ENCODE measurements around the gene C16orf87. TPM values are rescaled to one million over a fixed set of nuclear protein-coding genes. Genes with fewer than 3 reads are reported as not detected.

Gene C16orf87
- total and polyA plus RNA-seq, 2 donors (not counting 1 experiment from before 2014, with no cell fraction given), result 3.4 to 11.3 TPM

GRCh38 chr16:46788891-46789474, 42.0 kb downstream of the C16orf87 start:
- peaks cover 52% of the 10 kb centered on the region for H3K4me1 Mint-ChIP-seq
- peak overlapping the region; percentile 81 for H3K27ac Mint-ChIP-seq
- H3K9me3 Mint-ChIP-seq (ENCODE audit: insufficient read depth), result peaks cover 6% of the 10 kb centered on the region
- intact Hi-C loops (cut with micrococcal nuclease), result loop anchor here (2.0 to 5.0 kb wide), 2 partner anchors 128 to 184 kb away; partner anchors contain the start of gene DNAJA2
- H3K79me2 ChIP-seq (ENCODE audit: control insufficient read depth, insufficient read depth, low read length), result peaks cover 4% of the 10 kb centered on the region
- no peaks in the 10 kb centered on the region for H3K36me3 ChIP-seq (replicated peaks in 1 of 2; ENCODE audit: control extremely low read depth in 1 of 2, control insufficient read depth in 1 of 2, extremely low read depth in 1 of 2, insufficient read depth in 2 of 2, low read length in 1 of 2)
- H3K9me3 ChIP-seq (ENCODE audit: control extremely low read depth in 1 of 3, control insufficient read depth in 2 of 3, insufficient read depth in 1 of 3, low read length in 2 of 3), result peaks cover 8 to 20% (median 14%) of the 10 kb centered on the region in 3 donors
- POLR2A ChIA-PET, result interaction anchor here (0.6 to 1.4 kb wide), 2 partner anchors 12 to 99 kb away, joined by 3 to 8 read pairs; no protein-coding TSS in a partner anchor
- ATAC-seq (ENCODE audit: low read depth) (no peak), DNase-seq (peak; percentile 34)
- H3K4me3 Mint-ChIP-seq, result peak overlapping the region; percentile 14
- no peak overlapping the region for H3K9ac ChIP-seq (ENCODE audit: low read length)
- H3K27ac ChIP-seq (ENCODE audit: low read length in 2 of 2), result peak overlapping the region in 1 of 2 donors; percentile 70
- H3K27me3 ChIP-seq (replicated peaks in 1 of 4; ENCODE audit: control extremely low read depth in 1 of 4, control insufficient read depth in 3 of 4, insufficient read depth in 4 of 4, low read length in 3 of 4), result no peaks in the 10 kb centered on the region
- CTCF ChIA-PET, result interaction anchor here (0.6 to 1.2 kb wide), 2 partner anchors 37 to 41 kb away, joined by 4 read pairs; no protein-coding TSS in a partner anchor
- TF ChIP-seq EZH2 (IDR thresholded peaks at IDR 0.05; ENCODE audit: borderline replicate concordance, insufficient read depth, low read depth, low read length, poor library complexity, severe bottlenecking) (no peak), CTCF (IDR thresholded peaks at IDR 0.05) (no peak)
- H3K4me3 ChIP-seq (ENCODE audit: control extremely low read depth in 1 of 5, extremely low read depth in 1 of 5, insufficient read depth in 1 of 5, low read depth in 2 of 5, low read length in 4 of 5), result peak overlapping the region in 1 of 5 experiments; percentile 90
- no peaks in the 10 kb centered on the region for H3K27me3 Mint-ChIP-seq
- peak overlapping the region; percentile 93 for H3K4me2 ChIP-seq (replicated peaks; ENCODE audit: low read depth, low read length, poor library complexity, severe bottlenecking)
- peaks cover 36 to 42% of the 10 kb centered on the region in 2 donors for H3K4me1 ChIP-seq (ENCODE audit: control insufficient read depth in 2 of 2, insufficient read depth in 2 of 2, low read length in 2 of 2)
- H2AFZ ChIP-seq (ENCODE audit: insufficient read depth, low read depth, low read length, poor library complexity, severe bottlenecking), result peak overlapping the region; percentile 55
- WGBS (ENCODE audit: insufficient coverage), result 60% methylated on average over 1 of the region's 3 CpGs
- H4K20me1 ChIP-seq (ENCODE audit: control insufficient read depth, insufficient read depth, low read length, poor library complexity, severe bottlenecking), result no peaks in the 10 kb centered on the region

GRCh38 chr16:46787909-46788308, 43.1 kb downstream of the C16orf87 start:
- H3K4me2 ChIP-seq (replicated peaks; ENCODE audit: low read depth, low read length, poor library complexity, severe bottlenecking), result peak overlapping the region; percentile 93
- intact Hi-C loops (cut with micrococcal nuclease), result loop anchor here (2.0 to 5.0 kb wide), 2 partner anchors 129 to 185 kb away; partner anchors contain the start of gene DNAJA2
- H3K4me1 Mint-ChIP-seq, result peaks cover 55% of the 10 kb centered on the region

More at GRCh38 chr16:46787909-46788308, 43.1 kb downstream of the C16orf87 start:
- Histone ChIP-seq H4K20me1 (ENCODE audit: control insufficient read depth, insufficient read depth, low read length, poor library complexity, severe bottlenecking) (no peaks in the 10 kb centered on the region), H3K79me2 (ENCODE audit: control insufficient read depth, insufficient read depth, low read length) (no peaks in the 10 kb centered on the region), H3K27me3 (replicated peaks in 1 of 4; ENCODE audit: control extremely low read depth in 1 of 4, control insufficient read depth in 3 of 4, insufficient read depth in 4 of 4, low read length in 3 of 4) (no peaks in the 10 kb centered on the region), H2AFZ (ENCODE audit: insufficient read depth, low read depth, low read length, poor library complexity, severe bottlenecking) (no peak overlapping the region), H3K36me3 (replicated peaks in 1 of 2; ENCODE audit: control extremely low read depth in 1 of 2, control insufficient read depth in 1 of 2, extremely low read depth in 1 of 2, insufficient read depth in 2 of 2, low read length in 1 of 2) (no peaks in the 10 kb centered on the region), H3K4me3 (ENCODE audit: control extremely low read depth in 1 of 5, extremely low read depth in 1 of 5, insufficient read depth in 1 of 5, low read depth in 2 of 5, low read length in 4 of 5) (no peak overlapping the region), H3K9ac (ENCODE audit: low read length) (no peak overlapping the region), H3K4me1 (ENCODE audit: control insufficient read depth in 2 of 2, insufficient read depth in 2 of 2, low read length in 2 of 2) (peaks cover 36 to 42% of the 10 kb centered on the region in 2 donors), H3K27ac (ENCODE audit: low read length in 2 of 2) (peak overlapping the region; percentile 73 to 75), H3K9me3 (ENCODE audit: control extremely low read depth in 1 of 3, control insufficient read depth in 2 of 3, insufficient read depth in 1 of 3, low read length in 2 of 3) (peaks cover 5 to 17% (median 14%) of the 10 kb centered on the region in 3 donors)
- DNase-seq (peak; percentile 82), ATAC-seq (ENCODE audit: low read depth) (peak; percentile 40)
- WGBS (ENCODE audit: insufficient coverage), result no CpG with 5 or more reads among the region's 1 CpG
- ChIA-PET CTCF (interaction anchor here (0.6 to 1.2 kb wide), 8 partner anchors 44 to 735 kb away, joined by 3 to 9 read pairs (median 3); no protein-coding TSS in a partner anchor), POLR2A (interaction anchor here (0.7 to 1.2 kb wide), 5 partner anchors 9 to 186 kb away, joined by 4 to 9 read pairs (median 7); partner anchors contain the start of gene DNAJA2)
- TF ChIP-seq CTCF (IDR thresholded peaks at IDR 0.05) (no peak), EZH2 (IDR thresholded peaks at IDR 0.05; ENCODE audit: borderline replicate concordance, insufficient read depth, low read depth, low read length, poor library complexity, severe bottlenecking) (no peak)
- Mint-ChIP-seq H3K4me3 (peak overlapping the region; percentile 8), H3K27me3 (no peaks in the 10 kb centered on the region), H3K27ac (peak overlapping the region; percentile 56), H3K9me3 (ENCODE audit: insufficient read depth) (peaks cover 6% of the 10 kb centered on the region)

All from B cell (primary cell).